KOPT-K1 (cell line): Measurements from ENCODE around the gene SMC5.
"Not testable (repeated sequence)": the region's sequence is repeated elsewhere in the genome, so short reads cannot be mapped to it uniquely, and the experiment has no call there.

ENCODE experiments used
- H3K27ac ChIP-seq: fragments of 200-600 bp; sonication (generic); 2 replicates; pipeline ENCODE4 v1.5.1; 2016; ENCODE audit warnings: antibody characterized with exemption, mild to moderate bottlenecking, low read depth, low read length; ENCODE audit not compliant: poor library complexity, severe bottlenecking
- H3K36me3 ChIP-seq: fragments of 200-600 bp; sonication (generic); 2 replicates; pipeline ENCODE4 v1.5.1; 2017; ENCODE audit warnings: antibody characterized with exemption, mild to moderate bottlenecking, low read length, moderate library complexity; ENCODE audit not compliant: insufficient read depth
- H3K9me3 ChIP-seq: fragments of 200-600 bp; sonication (generic); 2 replicates; pipeline ENCODE4 v1.5.1; 2017; ENCODE audit warnings: antibody characterized with exemption, low read length, mild to moderate bottlenecking; ENCODE audit not compliant: insufficient read depth, poor library complexity, severe bottlenecking

SMC5 gene

GRCh38 chr9:70258692-70259511 is at the start of gene SMC5:
Gene SMC5, plus strand, starts transcription at chr9:70258978. Its CDS starts 101 bp downstream, at chr9:70259079.
- no peaks in the 10 kb centered on the region for H3K9me3 ChIP-seq
- peak within 1 kb of the TSS; percentile 88 for H3K27ac ChIP-seq

GRCh38 chr9:70217029-70217428 is 41.7 kb upstream of the SMC5 start:
- no peaks in the 10 kb centered on the region for H3K36me3 ChIP-seq
- H3K27ac ChIP-seq, result no peak overlapping the region
- no peaks in the 10 kb centered on the region for H3K9me3 ChIP-seq

More at GRCh38 chr9:70258692-70259511, at the start of gene SMC5:
- peaks cover 36% of the 10 kb centered on the region for H3K36me3 ChIP-seq

GRCh38 chr9:70218767-70219166 is 40.0 kb upstream of the SMC5 start:
- no peak overlapping the region for H3K27ac ChIP-seq
- no peaks in the 10 kb centered on the region for H3K36me3 ChIP-seq
- no peaks in the 10 kb centered on the region for H3K9me3 ChIP-seq

DNA sequence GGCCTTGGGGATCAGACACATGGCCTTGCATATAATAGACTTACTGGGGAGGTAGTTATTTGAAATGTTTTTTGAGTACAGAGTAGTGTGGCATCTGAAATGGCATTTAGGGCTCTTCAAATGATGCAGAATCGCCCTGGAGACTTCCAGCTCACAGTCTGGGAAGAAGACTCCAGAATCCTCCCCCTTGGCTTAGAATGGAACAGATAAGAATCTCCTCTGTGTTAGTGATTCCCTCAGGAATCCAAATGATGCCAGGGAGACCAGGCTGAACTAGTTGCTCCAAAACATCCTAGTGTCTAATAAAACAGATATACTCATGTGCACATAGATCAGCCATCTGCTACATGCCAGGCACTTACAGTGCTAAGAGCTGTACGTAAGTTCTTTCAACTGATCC is 38.6 kb upstream of the SMC5 start:
- no peaks in the 10 kb centered on the region for H3K9me3 ChIP-seq
- H3K36me3 ChIP-seq, result no peaks in the 10 kb centered on the region
- H3K27ac ChIP-seq, result no peak overlapping the region

DNA sequence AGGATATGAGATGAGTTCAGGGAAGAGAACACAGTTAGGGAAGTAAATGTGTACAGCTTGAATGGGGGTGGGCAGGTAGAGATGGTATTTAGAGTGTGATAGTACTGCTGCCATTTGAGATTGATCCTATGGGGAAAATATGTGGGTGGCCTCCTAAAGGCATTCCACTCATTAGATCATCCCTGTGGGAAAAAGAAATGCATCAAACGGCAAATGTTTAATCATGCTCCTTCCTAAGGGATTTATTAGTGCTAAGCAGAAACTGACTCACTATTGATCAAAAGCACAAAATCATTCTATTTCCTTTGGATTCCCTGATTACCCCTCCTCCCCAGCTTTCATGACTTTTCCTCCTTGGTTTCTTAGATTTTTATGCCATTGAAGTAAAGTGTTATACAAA is 36.4 kb upstream of the SMC5 start:
- H3K36me3 ChIP-seq, result no peaks in the 10 kb centered on the region

DNA sequence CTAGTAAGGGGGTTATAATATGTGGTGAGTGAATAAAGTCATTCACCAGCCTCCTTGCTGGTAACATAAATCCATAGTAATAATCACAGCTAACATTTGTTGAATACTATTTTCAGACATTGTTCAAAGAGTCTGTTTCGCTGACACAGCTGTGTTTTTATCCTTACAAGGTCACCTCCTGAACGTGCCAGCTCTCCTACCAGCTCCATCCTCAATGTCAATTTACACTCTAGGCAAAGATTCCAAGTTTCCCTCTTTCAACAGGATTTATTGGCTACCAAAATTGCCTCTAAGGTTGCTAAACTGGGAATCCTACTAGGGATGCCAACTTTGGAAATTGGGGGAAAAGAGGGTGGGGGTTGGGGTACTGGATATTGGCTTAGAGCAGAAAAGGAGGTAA is 30.7 kb upstream of the SMC5 start:
- Histone ChIP-seq H3K27ac (no peak overlapping the region), H3K36me3 (no peaks in the 10 kb centered on the region), H3K9me3 (no peaks in the 10 kb centered on the region)

More for the DNA sequence above, 36.4 kb upstream of the SMC5 start:
- H3K27ac ChIP-seq, result no peak overlapping the region
- no peaks in the 10 kb centered on the region for H3K9me3 ChIP-seq

- Histone ChIP-seq H3K27ac (no peak overlapping the region), H3K9me3 (no peaks in the 10 kb centered on the region), H3K36me3 (no peaks in the 10 kb centered on the region)
These were observed 30.2 kb upstream of the SMC5 start for GRCh38 chr9:70228611-70229010.

- Histone ChIP-seq H3K9me3 (no peaks in the 10 kb centered on the region), H3K27ac (no peak overlapping the region), H3K36me3 (no peaks in the 10 kb centered on the region)
These were observed 29.8 kb upstream of the SMC5 start for GRCh38 chr9:70229026-70229425.

DNA sequence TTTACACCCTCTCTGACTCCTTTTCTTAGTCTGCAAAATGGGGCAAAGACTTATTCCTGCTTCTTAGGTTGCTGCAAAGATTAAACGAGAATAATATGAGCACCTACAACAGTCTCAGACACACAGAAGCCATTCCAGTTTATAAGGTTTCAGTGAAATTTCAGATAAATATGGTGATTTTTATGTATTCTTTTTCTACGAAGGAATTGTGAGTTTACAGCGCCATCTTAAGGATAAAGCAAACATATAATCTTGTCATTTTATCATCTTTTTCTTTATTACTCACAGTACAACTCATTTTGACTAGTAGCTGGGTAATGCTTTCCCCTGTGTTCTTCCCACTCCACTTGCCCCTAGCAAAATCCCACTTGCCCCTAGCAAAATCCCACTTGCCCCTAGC is 29.2 kb upstream of the SMC5 start:
- Histone ChIP-seq H3K36me3 (no peaks in the 10 kb centered on the region), H3K9me3 (no peaks in the 10 kb centered on the region), H3K27ac (no peak overlapping the region)

GRCh38 chr9:70232476-70232875 is 26.3 kb upstream of the SMC5 start:
- Histone ChIP-seq H3K27ac (no peak overlapping the region), H3K9me3 (no peaks in the 10 kb centered on the region), H3K36me3 (no peaks in the 10 kb centered on the region)

DNA sequence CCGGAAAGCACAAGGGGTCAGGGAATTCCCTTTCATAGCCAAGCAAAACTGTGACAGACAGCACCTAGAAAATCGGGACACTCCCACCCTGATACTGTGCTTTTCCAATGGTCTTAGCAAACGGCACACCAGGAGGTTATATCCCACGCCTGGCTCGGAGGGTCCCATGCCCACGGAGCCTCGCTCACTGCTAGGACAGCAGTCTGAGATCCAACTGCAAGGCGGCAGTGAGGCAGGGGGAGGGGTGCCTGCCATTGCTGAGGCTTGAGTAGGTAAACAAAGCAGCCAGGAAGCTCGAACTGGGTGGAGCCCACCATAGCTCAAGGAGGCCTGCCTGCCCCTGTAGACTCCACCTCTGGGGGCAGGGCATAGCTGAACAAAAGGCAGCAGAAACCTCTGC is 24.6 kb upstream of the SMC5 start:
- H3K36me3 ChIP-seq, H3K9me3 ChIP-seq, H3K27ac ChIP-seq: not testable (repeated sequence)

GRCh38 chr9:70245952-70246351 is 12.8 kb upstream of the SMC5 start:
- not testable (repeated sequence) for H3K9me3 ChIP-seq, H3K27ac ChIP-seq, H3K36me3 ChIP-seq

- no peak overlapping the region for H3K27ac ChIP-seq
- no peaks in the 10 kb centered on the region for H3K36me3 ChIP-seq
- no peaks in the 10 kb centered on the region for H3K9me3 ChIP-seq
These were observed 8.6 kb upstream of the SMC5 start for GRCh38 chr9:70250221-70250620.

GRCh38 chr9:70255486-70255885 is 3.3 kb upstream of the SMC5 start:
- no peak overlapping the region for H3K27ac ChIP-seq
- peaks cover 3% of the 10 kb centered on the region for H3K36me3 ChIP-seq
- no peaks in the 10 kb centered on the region for H3K9me3 ChIP-seq

GRCh38 chr9:70256123-70256551 is 2.6 kb upstream of the SMC5 start:
- Histone ChIP-seq H3K9me3 (no peaks in the 10 kb centered on the region), H3K27ac (no peak overlapping the region), H3K36me3 (peaks cover 9% of the 10 kb centered on the region)

DNA sequence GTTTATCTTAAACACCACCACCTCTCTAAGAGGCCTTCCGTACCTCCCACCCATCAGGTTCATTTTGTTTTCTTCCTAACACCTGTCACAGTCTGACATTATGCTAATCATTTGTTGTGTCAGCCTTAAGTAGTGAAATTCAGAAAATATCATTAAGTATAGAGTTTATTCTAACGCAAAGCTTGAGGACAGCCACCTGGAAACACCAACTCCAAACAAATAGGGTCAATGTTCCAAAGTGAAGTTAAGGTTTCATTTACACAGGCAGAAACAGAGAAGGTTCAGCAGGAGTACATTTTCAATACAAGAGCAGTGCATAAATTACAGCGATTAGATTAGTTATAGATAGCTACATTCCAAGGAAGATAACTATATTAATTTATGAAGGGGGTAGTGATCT is 1.3 kb upstream of the SMC5 start:
- peaks cover 23% of the 10 kb centered on the region for H3K36me3 ChIP-seq
- H3K27ac ChIP-seq, result no peak overlapping the region
- H3K9me3 ChIP-seq, result no peaks in the 10 kb centered on the region
